GM19328 (cell line): ENCODE data around the gene PLAC9.

Experiments
- ATAC-seq: cut with Tn5 transposase; IDR thresholded peaks from one replicate; pipeline ENCODE4 v1.9.1; 2021; ENCODE audit warnings: mild to moderate bottlenecking, moderate library complexity; ENCODE audit not compliant: unreplicated experiment

PLAC9 gene

DNA sequence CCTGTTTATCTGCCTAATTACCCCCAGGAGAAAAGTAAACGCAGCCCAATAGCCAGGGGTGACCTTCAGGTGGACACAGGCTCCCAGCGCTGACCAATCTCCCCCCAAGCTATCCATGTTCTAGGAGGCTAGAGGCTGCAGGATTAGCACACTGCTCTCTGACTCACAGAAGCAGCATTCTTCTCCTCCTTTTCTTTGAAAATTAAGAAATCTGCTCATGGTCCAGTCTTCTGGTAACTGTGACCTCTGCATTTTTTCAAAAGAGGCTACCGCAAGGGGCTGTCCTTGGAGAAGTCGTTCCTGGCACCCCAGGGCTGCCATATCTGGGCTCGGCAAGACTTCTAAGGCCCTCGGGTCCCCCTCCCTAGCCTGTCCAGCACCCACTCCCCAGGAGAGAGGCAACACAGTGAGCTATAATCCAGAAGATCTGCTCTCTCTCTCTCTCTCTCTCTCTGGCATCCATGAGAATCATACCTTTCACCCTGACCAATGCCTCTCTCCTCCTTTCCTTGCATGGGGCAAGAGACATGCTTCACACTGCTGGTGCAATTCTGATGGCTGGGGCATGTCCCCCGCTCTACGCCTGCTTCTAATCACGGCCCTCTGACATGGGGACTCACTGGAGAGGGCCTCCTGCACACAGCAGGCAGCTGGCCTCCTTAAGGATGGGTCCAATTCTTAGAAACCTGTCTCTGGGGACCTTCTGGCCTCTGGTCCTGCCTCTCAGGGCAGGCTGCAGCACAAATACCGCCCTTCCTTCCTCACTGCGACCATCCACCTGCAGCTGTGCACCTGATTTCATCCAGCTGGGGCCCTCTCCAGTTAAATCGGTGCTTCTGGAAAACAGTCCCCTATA lies 45.5 kb downstream of the PLAC9 start:
- ATAC-seq, result no peak

- ATAC-seq, result no peak
Observed at GRCh38 chr10:80182986-80183385, 50.5 kb downstream of the PLAC9 start.

DNA sequence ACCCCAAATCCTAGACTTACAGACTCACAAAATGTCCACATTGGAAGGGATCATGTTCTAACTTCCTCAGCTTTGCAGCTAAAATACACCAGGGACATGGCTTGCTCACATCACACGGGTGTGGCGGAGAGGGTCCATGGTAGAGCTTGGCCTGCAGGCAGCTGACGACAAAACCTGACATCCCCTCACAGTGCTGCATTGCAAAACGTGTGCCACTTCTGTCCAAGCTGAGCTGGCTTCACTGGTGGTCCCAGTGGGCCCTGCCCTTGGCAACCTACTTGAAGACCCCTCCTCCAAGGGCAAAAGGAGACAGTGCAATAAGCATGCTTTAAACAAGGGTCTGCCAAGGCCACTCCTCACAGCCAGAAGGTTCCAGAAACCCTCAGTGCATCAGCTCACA lies 50.9 kb downstream of the PLAC9 start:
- ATAC-seq, result no peak

DNA sequence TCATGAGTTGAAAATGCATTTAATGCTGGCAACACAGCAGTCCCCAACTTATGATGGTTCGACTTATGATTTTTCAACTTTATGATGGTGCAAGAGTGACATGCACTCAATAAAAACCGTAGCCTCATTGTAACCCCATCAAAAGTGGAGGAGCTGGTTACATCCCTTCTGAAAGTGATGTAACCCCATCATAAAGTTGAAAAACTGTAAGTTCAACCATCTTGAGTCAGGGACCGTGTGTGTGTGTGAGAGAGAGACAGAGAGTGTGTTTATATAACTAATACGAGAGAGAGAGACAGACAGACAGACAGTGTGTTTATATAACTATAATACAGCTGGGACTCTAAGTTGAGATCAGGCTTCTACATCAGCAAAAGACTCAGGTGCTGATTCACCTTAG lies 51.8 kb downstream of the PLAC9 start:
- ATAC-seq, result no peak

DNA sequence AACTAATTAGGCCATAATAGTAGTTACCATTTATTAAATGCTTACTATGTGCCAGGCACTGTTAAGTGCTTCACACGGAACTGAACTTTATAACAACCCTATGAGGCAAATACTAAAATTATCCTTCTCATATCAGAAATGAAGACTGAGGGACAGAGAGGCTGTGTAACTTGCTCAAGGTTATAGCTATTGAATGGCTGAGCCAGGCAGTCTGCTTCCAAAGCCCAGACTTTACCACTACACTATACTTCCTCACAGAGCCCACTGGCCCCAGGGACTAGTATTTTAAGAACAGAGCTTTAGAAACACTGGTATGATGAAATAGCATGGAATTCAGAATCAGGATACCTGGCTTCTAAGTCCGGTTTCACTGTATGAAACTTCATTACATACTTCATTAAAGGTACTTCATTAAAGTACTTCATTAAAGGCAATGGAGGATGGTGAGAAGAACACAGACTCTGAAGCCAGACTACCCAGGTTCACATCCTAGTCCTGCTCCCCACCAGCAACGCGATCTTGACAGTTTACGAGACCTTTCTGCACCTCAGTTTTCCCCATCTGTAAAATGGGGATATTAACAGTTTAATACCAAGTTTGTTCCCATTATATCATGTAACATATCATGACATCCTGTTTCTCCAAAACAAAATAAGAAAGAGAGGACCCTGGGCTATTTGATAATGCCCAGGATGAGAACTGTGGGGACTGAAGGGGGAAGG lies 53.2 kb downstream of the PLAC9 start:
- no peak for ATAC-seq

DNA sequence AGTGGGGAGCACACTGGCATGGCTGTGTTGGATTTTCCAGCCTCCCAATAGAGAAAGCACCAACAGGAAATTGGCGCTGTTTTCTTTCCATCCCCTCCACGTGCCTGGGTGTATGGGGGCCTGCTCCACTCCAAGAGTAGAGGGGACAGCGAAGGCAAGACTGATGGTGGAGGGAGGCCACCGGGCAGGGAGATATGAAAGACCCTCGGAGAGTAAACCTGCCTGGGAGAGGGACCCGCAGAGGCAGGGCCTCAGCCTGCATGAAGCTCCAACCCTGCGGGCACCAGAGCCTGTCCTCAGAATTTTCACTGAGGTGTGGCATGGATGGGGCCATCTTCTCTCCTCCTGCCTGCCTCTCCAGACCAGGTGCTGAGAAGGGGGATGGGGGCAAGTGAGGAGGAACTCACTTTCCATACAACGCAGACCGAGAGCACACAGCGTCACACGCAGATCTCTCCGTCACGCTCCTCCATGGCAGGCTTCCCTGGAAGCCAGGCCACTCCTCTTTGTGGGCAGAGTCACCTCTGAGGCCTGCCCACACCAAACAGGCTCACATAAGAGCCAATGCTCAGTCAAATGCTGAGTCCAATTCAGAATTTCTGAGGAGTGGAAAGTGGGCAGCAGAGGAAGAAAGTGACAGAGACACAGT lies 54.0 kb downstream of the PLAC9 start:
- ATAC-seq, result no peak

DNA sequence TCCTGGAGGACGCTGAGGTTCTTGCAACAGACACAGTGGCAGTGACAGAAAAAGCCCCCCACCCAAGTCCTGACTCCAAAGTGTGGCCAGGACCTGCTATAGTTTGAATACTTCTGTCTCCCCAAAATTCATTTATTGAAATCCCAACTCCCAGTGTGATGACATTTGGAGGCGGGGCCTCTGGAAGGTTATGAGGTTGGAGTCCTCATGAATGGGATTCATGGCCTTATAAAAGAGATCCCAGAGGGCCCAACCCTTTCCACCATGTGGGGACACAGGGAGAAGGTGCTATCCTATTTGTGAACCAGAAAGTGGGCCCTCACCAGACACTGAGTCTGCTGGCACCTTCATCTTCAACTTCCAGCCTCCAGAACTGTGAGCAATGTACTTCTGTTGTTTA lies 54.5 kb downstream of the PLAC9 start:
- ATAC-seq, result no peak

- ATAC-seq, result peak; percentile 94
Observed at GRCh38 chr10:80187465-80188409, 55.2 kb downstream of the PLAC9 start.

GRCh38 chr10:80188713-80189112 lies 56.2 kb downstream of the PLAC9 start:
- ATAC-seq, result no peak

GRCh38 chr10:80191589-80192270 lies 59.2 kb downstream of the PLAC9 start:
- ATAC-seq, result no peak

- no peak for ATAC-seq
Observed at GRCh38 chr10:80192553-80192952, 60.0 kb downstream of the PLAC9 start.

- ATAC-seq, result no peak
Observed at GRCh38 chr10:80194373-80195045, 62.0 kb downstream of the PLAC9 start.
